ENCODE measurements around the gene ADAP1.

Gene ADAP1

GRCh38 chr7:891291-891690 is 63.2 kb downstream of the ADAP1 start:
- TF ChIP-seq CTCF (IDR thresholded peaks at IDR 0.05; ENCODE audit: insufficient read depth, low read depth, low read length, missing control alignments), result no peak
- DNase-seq (ENCODE audit: low read depth), result no peak
- H3K4me3 ChIP-seq (ENCODE audit: low read length), result no peak overlapping the region

- no peak for TF ChIP-seq CTCF (IDR thresholded peaks at IDR 0.05; ENCODE audit: insufficient read depth, low read depth, low read length, missing control alignments)
- H3K4me3 ChIP-seq (ENCODE audit: low read length), result no peak overlapping the region
- DNase-seq (ENCODE audit: low read depth), result no peak
These were observed 63.6 kb downstream of the ADAP1 start for GRCh38 chr7:890868-891267.

DNA sequence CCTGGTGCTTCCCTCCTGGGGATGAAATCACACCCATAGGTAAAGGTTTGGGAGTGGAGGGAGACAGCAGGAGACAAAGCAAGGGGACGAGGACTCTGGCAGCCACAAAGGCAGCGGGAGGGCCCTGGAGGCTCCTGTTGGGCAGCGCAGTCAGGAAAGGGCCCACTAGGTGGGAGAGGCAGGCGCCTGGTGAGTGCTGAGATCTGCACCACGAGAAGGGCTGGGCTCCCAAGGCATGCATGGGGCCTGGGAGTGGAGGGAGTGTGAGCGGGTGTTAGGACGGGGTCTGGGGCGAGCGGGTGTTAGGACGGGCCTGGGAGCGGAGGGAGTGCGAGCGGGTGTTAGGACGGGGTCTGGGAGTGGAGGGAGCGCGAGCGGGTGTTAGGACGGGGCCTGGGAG is 65.1 kb downstream of the ADAP1 start:
- no peak for DNase-seq (ENCODE audit: low read depth)
- no peak overlapping the region for H3K4me3 ChIP-seq (ENCODE audit: low read length)
- no peak for TF ChIP-seq CTCF (IDR thresholded peaks at IDR 0.05; ENCODE audit: insufficient read depth, low read depth, low read length, missing control alignments)

DNA sequence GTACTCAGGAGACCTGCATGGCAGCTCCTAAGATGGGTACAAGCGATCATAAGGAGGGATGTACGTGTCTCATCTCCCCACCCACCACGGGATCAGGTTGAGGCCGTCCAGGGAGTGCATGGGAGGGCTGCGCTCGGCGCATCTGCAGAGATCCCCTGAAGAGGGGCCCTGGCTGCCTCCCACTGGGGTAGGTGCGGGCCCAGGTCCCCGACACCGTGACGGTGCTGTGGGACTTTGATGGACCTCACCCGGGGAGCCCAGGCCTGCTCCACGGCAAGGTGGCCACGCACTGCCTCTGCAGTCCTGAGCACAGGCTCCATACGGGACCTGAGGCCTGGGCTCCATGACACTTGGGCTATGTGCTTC is 65.5 kb downstream of the ADAP1 start:
- H3K4me3 ChIP-seq (ENCODE audit: low read length), result no peak overlapping the region
- no peak for DNase-seq (ENCODE audit: low read depth)
- no peak for TF ChIP-seq CTCF (IDR thresholded peaks at IDR 0.05; ENCODE audit: insufficient read depth, low read depth, low read length, missing control alignments)

GRCh38 chr7:888081-889024 is 66.1 kb downstream of the ADAP1 start:
- no peak for TF ChIP-seq CTCF (IDR thresholded peaks at IDR 0.05; ENCODE audit: insufficient read depth, low read depth, low read length, missing control alignments)
- H3K4me3 ChIP-seq (ENCODE audit: low read length), result no peak overlapping the region
- no peak for DNase-seq (ENCODE audit: low read depth)

GRCh38 chr7:887488-887820 is 67.0 kb downstream of the ADAP1 start:
- TF ChIP-seq CTCF (IDR thresholded peaks at IDR 0.05; ENCODE audit: insufficient read depth, low read depth, low read length, missing control alignments), result no peak
- H3K4me3 ChIP-seq (ENCODE audit: low read length), result no peak overlapping the region
- no peak for DNase-seq (ENCODE audit: low read depth)

Measured in epithelial cell of esophagus (primary cell).